NOMO-1 treated with dmso at 0.1 percent for 144 hours (cell line): ENCODE data around the gene CTNND2.

Experiments
- DNase-seq: peaks from one replicate; lab custom pipeline; 2025; ENCODE audit not compliant: unreplicated experiment; lab: John Stamatoyannopoulos, UW

CTNND2 gene

DNA sequence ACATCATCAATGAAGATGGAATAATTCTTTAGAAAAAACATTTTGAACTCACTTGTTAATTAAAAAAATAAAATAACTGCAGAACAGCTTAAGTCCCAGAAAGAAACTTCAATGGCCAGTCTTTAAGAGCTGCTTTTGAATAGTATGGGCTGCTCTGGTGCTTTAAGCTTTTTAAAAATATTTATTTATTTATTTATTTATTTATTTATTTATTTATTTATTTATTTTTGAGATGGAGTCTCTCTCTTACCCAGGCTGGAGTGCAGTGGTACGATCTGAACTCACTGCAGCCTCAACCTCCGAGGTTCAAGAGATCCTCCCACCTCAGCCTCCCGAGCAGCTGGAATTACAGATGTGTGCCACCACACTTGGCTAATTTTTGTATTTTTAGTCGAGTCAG, 626.9 kb downstream of the CTNND2 start:
- no peak for DNase-seq

DNA sequence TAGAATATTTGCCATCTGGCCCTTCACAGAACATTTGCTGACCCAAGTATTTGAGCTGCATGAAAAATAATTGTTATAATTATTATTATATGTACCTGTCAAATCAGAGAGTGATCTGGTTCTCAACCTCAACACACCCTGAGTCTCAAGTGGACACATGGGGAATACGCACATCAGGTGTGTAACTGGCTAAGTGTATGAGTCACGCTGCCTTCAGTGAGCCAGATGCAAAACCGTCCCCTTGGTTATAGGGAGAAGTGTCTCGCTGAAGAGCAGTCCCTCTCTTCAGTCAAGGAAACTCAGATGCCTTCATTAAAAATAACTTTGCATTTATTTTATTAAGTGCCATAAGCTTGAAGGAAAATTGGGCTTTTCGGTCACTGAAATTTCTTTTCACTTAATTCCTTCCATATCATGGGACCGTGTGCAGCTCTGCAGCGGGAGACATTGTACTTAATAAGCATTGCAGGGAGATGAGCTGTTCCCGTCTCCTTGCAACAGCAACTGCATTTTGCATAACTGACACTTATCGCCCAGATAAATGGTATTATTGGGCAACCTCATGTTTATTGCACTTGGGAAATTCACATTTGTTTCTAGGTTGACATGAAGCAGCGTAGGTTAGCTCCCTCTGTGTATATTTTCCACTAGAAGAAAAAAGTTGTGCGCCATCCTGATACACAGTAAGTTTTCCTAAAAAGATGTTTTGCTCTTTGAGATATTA, 630.9 kb downstream of the CTNND2 start:
- DNase-seq = no peak

DNA sequence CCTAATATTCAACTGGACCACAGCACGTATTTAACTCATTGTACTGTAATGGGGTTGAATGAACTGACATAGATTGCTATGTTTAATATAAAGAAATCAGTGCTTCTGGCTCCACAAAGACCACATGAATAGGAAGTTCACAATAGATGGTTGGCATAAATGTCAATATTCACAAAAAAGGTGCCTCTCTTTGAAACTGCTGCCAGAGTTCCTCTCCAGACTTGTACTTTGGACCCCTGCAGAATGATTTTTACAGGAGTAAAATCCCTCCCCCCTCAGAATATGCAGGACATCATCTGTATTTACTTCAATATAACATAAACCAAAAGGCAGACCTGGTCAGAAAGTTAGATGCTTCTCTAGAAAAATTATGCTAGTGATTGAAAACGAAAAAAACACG, 634.7 kb downstream of the CTNND2 start:
- no peak for DNase-seq

DNA sequence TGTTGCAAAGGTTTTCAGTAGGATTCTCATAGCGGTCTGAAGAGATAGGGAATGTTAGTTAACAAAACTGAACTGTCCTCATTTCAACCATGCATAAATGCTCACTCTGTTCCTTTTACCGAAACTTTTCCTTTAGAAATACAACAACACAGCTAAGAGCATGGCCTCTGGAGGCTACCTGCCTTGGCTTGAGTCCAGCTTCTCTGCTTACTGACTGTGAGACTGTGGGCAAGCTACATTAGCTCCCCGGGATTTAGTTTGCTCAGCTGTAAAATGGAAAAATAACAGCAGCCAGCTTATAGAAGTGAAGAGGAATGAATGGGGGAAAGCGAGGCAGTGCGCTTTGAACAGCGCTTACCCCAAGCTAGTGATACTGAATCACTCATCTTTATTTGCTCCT, 635.4 kb downstream of the CTNND2 start:
- no peak for DNase-seq

DNA sequence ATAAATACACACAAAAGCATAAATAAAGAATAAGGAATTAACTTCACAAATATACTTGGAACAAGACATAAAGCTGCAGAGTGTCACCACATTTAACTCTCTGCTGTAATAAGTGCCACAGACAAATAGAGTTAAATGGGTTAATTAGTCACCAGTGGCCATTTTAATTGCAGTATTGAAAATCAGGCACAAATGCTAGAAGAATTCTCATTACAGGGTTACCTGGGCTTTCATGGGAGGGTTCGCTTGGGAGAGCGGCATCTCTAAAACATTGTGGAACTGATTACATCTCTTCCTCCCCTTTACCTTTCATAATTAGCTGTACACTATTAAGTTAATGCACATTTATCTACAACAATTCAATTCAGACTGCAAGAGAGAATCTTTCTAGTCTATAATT, 637.9 kb downstream of the CTNND2 start:
- DNase-seq = no peak

DNA sequence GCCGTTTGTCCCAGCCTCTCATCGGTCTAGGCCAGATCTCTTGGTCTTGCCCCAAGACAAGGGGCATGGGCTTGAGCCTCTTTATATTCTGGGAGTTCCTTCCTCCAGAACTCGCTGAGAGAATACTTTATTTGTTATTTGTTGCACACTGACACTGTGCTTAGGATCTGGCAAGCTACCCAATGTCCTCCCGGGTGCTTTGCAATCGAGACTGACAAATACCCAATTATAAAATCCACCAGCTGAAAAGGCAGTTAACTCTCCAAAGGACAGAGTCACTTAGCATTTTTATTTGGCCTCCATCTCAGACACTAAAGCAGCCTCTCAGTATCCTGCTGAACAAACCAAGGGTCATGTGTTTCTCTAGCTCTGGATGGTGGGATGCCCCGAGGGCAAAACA, 643.0 kb downstream of the CTNND2 start:
- no peak for DNase-seq

DNA sequence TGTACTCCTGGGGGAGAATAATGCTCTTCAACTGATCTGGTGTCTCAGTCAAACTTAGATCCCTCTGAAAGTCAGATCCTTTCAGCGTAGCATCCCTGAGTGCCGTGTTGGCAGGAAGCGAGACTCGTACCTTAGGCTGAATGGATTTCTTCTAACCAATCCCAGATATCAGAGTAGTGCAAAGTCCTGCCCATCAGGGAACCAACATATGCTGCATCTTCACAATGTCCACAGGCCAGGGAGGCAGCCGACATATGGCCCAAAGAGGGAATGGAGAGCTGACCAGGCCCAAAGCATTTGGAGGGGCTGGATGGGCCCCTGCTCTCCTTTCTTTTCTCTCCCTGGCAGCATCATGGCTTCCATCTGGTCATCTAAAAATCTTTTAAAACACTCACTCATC, 646.2 kb downstream of the CTNND2 start:
- DNase-seq = no peak

DNA sequence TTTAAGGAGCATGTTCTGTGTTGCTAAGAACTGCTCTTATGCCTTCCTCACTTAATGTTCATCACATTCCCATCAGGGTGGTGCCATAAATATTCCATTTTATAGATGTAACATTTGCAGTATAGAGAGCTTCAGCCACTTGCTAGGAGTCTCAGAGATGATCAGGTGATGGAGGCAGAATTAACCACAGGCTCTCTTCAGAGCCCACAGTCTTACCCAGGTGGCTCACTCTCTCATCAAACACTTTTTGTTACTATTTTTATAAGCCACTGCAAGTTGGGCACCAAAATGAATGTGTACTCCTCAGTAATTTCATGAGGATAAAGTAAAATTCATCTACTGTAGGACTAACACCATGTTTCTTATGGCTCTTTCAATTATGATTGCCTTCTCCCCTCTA, 651.7 kb downstream of the CTNND2 start:
- DNase-seq = no peak

DNA sequence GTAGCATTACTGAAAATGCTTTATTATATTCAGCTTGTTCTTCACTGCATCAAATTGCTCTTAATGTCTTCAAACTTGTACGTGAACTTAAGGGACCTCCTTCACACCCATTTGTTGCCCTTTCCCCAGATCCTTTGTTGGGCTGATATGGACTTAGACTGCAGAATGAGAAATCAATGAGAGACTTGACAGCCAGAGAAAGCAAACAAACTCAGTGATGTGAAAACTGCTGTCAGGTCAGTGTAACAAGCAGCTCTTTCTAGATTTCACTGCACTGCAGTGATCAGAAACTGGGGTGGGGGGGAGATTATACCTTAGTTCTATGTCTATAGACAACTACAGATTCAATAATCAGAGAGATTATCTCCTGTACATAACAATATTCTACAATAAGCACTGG, 652.2 kb downstream of the CTNND2 start:
- no peak for DNase-seq

DNA sequence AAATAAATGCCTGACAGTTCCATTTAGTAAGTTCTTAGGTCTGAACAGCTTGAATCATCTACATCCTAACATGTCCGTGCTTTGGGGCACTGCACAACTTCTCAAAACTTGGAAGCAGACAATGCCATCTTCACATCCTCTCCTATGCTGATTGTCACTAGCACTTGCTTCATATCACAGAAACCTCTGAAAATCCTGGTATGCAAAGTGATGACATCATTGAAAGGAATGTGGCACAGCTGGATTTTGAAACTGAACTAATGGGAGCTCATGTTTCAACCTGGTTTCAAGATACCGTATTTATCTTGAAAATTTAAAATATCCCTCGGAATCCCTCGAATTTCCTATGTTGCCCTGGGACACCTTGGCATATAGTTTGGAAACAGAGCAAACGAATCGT, 653.0 kb downstream of the CTNND2 start:
- DNase-seq = no peak

DNA sequence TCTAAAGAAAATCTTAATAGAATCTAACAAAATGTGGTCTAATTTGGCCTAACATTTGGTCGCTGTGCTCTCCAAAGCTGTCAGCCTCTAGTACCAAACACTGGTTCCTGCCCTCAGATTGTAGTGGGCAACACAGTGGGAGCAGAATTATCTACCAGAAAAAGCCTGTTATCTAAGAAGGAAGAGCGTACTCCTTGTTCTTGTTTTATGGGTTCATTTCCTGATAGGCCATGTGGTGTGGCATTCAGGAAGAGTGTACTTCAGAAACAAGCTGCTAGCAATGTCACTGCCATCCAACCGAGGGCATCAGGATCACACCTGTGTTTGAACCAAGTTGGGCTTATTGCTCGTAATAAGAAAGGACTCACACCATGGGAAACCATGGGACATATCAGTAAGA, 655.3 kb downstream of the CTNND2 start:
- DNase-seq = no peak

DNA sequence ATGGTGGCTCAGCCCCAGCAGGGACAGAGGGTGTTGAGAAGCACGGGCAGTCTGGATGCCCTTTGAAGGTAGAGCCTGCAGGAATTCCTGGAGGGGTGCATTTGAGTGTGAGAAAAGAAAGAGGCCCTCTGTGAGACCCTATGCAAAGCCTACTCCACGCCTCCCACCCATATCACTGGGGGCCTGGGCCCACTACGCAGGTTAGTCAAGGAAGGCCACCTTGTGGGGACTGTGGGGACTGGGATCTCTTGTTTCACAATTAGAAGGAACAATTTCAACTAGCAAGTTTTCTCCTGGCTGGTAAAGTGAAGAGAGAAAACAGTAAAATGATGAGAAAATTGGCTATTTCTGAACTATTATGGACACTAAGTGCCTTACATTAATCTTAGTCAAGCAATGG, 657.0 kb downstream of the CTNND2 start:
- DNase-seq = no peak

DNA sequence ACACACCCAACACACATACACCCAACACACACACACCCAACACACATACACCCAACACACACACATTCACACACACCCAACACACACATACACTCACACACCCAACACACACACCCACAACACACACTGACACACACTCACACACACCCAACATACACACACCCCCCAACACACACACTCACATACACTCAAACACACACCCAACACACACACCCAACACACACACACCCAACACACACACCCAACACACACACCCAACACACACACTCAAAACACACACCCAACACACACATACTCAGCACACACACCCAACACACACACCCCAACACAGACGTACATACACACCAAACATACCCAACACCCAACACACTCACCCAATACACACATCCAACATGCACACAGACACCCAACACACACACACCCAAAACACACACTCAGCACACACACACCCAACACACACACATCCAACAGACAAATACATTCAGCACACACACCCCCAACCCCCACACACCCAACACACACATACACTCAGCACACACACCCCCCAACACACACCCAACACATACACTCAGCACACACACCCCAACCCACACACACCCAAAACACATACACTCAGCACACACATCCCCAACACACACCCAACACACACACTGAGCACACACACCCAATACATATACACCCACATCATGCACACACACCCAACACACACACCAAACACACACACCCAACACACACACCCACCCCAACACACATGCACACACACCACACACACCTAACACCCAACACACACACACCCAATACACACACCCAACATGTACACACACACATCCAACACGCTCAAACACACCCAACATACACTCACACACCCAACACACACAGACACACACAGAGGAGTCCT, 663.7 kb downstream of the CTNND2 start:
- DNase-seq = no peak

DNA sequence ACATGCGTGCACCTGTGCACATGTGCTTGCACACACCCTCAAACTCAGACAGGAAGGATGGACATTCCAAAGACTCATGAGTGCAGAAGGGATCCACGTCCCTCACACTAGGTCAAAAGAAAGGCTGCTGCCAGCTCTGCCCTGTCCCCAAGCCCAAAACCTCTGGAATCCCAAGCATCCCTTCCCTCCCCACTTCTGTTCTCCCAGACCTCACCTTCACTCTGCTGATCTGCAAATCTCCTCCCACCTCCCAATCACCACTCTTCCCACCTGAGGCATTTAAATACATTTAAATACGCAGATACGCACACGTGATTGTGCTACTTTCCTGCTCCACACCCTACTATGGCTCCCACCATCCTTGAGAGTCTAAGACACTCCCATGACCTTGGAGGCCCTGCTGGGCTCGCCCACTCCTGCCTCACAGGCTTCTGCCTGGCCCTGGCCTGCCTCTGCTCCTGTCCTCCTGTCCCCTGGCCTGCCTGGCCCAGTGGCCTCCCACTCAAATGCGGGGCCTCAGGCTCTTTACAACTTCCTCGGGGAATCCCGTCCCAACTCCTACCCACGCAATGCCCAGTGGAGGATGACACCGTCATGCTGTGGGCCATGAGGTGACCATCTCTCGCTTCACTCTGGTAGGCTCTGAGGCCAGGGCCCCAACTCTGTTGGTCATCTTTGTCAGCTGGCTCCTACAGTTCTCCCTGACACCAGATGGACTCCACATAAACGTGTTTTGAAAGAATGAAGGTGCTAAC, 664.8 kb downstream of the CTNND2 start:
- DNase-seq = no peak

DNA sequence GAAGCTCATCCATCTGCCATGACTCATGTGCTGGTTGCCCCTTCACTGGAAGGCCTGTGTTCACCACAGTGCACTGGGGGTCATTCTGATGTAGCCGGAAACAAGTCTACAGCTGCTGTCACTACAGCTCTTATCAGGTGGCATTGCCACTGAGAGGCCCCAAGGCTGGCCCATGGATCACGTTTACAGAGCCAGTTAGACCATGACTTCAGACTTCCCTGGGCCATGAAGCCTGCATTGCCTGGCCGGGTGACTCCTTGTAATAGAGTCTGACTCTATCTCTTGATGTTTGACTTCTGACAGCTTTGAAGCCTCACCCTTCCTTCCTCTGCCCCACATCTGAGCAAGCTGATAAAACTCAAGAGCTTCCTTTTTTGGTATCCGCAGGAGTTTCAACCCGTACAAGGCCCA, 669.7 kb downstream of the CTNND2 start:
- DNase-seq = no peak

DNA sequence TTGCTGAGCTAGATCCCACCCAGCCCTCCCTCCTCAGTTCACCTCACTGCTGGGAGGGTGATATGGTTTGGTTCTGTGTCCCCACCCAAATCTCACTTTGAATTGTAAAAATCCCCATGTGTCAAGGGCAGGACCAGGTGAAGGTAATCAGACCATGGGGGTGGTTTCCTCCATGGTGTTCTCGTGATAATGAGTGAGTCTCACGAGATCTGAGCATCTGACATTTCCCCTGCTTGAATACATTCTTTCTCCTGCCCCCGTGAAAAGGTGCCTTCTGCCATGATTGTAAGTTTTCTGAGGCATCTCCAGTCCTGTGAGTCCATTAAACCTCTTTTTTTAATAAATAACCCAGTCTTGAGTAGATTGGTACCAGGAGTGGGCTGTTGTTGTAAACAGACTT, 673.4 kb downstream of the CTNND2 start:
- no peak for DNase-seq

DNA sequence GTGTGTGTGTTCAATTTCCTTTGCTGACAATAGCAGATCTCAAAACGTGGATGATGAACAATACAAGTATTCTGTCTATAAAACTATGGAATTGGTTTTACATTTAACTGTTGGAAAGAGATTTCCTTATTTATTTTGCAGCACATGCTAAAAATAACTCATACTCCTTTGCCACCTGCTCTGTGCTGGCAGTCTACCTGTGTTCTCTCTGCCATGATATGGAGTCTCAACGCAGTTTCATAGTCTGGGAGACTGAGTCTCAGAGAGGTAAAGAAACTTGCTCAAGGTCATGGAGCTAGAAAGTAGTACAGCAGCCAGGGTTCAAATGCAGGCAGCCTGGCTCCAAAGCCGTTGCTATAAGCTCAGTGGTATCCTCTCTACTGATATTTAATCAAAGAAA, 677.2 kb downstream of the CTNND2 start:
- DNase-seq = no peak

DNA sequence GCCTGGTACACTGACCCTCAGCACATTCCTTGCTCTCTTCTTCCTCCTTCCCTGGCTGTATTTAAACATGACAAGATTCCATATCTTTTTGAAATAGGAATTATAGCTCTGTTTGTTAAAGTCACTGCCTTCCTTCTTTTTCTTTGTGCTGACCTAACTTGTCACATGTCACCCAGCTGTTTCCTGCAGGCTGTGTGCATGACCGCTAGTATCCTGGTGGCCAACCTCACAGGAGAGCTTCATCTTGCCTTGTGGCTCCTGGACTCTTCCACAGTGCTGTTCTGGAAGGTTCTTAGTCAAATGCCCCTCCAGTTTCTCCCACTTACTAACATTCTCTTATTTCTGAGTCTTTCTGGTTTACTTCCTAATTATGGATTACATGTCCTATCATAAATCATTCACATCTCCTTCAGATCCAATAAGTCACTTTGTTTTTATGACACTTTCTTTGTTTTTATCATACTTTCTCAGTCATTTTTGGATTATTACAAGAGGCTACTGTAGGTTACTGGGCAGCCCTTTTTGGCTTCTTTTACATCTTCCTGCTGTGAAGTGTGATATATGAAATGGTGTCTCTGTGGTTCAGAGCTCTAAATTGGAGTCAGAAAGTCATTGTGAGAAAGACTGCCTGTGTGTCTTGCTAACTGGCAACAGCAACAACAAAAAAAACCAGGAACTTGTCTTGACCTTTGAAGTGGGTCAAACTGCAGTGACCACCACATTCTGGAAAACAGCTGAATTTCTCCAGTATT, 679.6 kb downstream of the CTNND2 start:
- DNase-seq = no peak

DNA sequence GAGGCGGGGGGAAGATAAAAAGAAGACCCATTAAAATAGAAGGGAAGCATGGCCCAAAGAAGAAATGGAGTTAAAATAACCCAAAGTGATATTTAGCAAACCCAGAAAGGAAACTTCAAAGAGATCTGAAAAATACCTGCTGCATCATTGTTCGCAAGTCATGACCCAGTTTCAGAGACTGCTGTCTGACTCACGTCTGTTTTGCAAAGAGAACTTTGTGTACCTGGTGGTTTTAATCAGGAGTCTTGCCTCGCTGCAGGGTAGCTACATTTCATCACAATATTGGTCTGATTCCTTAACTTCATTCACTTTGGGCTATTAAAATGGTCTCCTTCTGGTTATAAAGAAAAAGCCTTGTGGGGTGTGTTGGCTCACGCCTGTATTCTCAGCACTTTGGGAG, 682.1 kb downstream of the CTNND2 start:
- DNase-seq = no peak

DNA sequence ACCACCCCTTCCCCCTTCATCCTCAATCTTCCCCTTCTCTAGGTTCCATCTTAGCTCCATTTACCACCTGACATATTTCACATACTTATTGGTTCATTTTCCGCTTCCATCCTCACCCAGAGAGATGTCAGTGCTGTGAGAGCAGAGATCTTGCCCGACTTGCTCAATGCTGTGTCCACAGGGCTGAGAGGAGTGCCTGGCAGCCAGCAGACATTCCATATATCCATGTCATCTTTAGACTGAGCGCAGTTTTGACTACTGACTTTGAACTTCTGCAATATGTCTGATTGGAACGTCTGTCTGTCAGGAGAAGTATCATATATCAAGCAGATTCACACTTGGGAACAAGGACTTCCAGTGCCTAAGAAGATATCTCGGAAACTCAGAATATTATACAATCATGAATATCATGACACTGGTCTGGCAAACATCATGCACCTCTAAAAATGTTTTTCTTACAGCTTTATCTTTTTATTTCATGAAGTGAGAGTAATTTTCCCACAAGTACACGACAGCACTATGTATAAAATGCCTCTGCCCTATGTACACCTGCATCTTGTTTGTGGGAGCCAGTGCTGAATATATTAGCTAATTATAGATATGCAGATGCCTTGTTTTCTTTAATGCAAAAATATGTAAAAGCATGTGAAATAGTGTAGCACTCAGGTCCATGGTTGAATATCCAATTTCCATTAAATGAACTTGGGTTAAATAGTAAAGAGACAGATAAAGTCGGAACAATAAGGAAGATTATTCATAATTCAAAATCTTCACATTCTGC, 689.2 kb downstream of the CTNND2 start:
- no peak for DNase-seq
